ENCODE measurements around the gene CNBP. TPM values are rescaled to one million over a fixed set of nuclear protein-coding genes. Genes with fewer than 3 reads are reported as not detected.

CNBP gene
- total and polyA plus RNA-seq, 10 of the 15 experiments (the other 5 are each of a cell fraction or from before 2014, with no cell fraction given): 300 to 719 (median 439) TPM

DNA sequence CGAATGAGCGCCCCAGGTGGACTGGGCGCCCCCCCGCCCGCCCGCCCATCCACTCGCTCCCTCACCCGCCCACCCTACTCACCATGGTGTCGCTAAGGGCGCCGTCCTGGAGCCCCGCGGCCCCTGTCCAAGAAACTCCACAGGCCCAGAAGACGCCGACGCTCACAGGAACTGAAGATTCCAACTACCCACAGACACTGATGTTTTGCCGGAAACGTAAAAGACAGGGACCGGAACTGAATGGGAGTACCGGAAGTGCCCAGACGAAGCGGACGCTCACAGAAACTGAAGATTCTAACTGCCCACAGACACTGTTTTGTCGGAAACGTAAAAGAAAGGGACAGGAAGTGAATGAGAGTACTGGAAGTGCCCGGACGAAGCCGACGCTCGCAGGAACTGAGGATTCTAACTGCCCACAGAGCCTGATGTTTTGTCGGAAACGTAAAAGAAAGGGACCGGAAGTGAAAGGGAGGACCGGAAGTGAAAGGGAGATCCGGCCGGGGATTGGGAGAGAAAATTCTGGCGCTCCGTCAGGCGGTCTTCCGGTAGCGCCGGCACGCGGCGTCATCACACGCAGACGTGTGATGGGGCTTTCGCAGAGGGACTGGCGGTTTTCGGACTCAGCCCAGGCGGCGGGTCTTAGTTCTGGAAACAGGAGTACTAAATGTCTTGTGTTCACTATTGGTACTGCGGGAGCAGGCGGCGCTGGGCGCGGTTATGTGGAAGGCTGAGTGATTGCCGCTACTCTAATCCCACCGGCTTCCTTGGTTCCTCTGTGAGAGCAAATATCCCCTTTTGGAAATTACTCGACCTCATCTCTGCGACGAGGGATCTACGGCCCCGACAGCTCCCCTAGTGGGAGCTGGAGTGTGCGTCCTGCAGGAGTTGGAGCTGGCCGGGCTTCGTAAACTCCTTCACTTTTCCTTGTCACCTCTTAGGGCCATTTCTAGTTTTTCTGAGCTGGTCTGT lies 22.5 kb downstream of the CNBP start, which contains the start of gene ISY1 (continued):
- no peak for TF ChIP-seq NFYA (IDR thresholded peaks at IDR 0.05; ENCODE audit: borderline replicate concordance, low read depth, low read length)
- TF ChIP-seq ZNF274 (IDR thresholded peaks at IDR 0.05; ENCODE audit: insufficient read depth, insufficient read length): no peak
- peak; percentile 96; the same call in 1 of the 2 replicates for TF ChIP-seq MTA3 (IDR thresholded peaks at IDR 0.05; ENCODE audit: borderline replicate concordance, low read length)
- TF ChIP-seq RUNX3 (IDR thresholded peaks at IDR 0.05; ENCODE audit: low read length): peak; percentile 76
- TF ChIP-seq MEF2B (IDR thresholded peaks at IDR 0.05; ENCODE audit: partially characterized antibody, poor library complexity, severe bottlenecking): peak; percentile 49
- peak; percentile 96 for TF ChIP-seq NR2C1 (IDR thresholded peaks at IDR 0.05)
- TF ChIP-seq RFX5 (IDR thresholded peaks at IDR 0.05; ENCODE audit: low read depth, low read length): peak; percentile 13; the same call in 1 of the 2 replicates
- TF ChIP-seq, protein P1, sequence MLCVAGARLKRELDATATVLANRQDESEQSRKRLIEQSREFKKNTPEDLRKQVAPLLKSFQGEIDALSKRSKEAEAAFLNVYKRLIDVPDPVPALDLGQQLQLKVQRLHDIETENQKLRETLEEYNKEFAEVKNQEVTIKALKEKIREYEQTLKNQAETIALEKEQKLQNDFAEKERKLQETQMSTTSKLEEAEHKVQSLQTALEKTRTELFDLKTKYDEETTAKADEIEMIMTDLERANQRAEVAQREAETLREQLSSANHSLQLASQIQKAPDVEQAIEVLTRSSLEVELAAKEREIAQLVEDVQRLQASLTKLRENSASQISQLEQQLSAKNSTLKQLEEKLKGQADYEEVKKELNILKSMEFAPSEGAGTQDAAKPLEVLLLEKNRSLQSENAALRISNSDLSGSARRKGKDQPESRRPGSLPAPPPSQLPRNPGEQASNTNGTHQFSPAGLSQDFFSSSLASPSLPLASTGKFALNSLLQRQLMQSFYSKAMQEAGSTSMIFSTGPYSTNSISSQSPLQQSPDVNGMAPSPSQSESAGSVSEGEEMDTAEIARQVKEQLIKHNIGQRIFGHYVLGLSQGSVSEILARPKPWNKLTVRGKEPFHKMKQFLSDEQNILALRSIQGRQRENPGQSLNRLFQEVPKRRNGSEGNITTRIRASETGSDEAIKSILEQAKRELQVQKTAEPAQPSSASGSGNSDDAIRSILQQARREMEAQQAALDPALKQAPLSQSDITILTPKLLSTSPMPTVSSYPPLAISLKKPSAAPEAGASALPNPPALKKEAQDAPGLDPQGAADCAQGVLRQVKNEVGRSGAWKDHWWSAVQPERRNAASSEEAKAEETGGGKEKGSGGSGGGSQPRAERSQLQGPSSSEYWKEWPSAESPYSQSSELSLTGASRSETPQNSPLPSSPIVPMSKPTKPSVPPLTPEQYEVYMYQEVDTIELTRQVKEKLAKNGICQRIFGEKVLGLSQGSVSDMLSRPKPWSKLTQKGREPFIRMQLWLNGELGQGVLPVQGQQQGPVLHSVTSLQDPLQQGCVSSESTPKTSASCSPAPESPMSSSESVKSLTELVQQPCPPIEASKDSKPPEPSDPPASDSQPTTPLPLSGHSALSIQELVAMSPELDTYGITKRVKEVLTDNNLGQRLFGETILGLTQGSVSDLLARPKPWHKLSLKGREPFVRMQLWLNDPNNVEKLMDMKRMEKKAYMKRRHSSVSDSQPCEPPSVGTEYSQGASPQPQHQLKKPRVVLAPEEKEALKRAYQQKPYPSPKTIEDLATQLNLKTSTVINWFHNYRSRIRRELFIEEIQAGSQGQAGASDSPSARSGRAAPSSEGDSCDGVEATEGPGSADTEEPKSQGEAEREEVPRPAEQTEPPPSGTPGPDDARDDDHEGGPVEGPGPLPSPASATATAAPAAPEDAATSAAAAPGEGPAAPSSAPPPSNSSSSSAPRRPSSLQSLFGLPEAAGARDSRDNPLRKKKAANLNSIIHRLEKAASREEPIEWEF (IDR thresholded peaks at IDR 0.05; ENCODE audit: insufficient replicate concordance, low read depth, low read length): no peak
- TF ChIP-seq SMAD1 (IDR thresholded peaks at IDR 0.05; ENCODE audit: low read depth, partially characterized antibody): no peak
- TF ChIP-seq IRF4 (IDR thresholded peaks at IDR 0.05; ENCODE audit: low read depth, low read length): peak; percentile 69; the same call in 1 of the 2 replicates
- TF ChIP-seq PAX8 (IDR thresholded peaks at IDR 0.05): no peak
- TF ChIP-seq, protein P2, sequence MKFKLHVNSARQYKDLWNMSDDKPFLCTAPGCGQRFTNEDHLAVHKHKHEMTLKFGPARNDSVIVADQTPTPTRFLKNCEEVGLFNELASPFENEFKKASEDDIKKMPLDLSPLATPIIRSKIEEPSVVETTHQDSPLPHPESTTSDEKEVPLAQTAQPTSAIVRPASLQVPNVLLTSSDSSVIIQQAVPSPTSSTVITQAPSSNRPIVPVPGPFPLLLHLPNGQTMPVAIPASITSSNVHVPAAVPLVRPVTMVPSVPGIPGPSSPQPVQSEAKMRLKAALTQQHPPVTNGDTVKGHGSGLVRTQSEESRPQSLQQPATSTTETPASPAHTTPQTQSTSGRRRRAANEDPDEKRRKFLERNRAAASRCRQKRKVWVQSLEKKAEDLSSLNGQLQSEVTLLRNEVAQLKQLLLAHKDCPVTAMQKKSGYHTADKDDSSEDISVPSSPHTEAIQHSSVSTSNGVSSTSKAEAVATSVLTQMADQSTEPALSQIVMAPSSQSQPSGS (IDR thresholded peaks at IDR 0.05; ENCODE audit: low read length): peak; percentile 36; the same call in 1 of the 2 replicates
- peak; percentile 47; the same call in 1 of the 2 replicates for TF ChIP-seq NFYB (IDR thresholded peaks at IDR 0.05; ENCODE audit: insufficient read depth, low read depth, low read length)

All from GM12878 (cell line).